SK-N-SH (cell line): Measurements from ENCODE around the gene UGDH.

Experiments
- EZH2phosphoT487 ChIP-seq: fragments of 200-600 bp; sonication (generic); IDR thresholded peaks from 2 replicates; pipeline ENCODE4 v1.6.1; 2017; ENCODE audit warnings: low read depth, mixed run types, mild to moderate bottlenecking, antibody characterized with exemption, moderate library complexity, borderline replicate concordance
- GATA2 ChIP-seq: sonication (generic); formaldehyde crosslinking; IDR thresholded peaks from 2 replicates; pipeline ENCODE4 v1.5.0; 2020; ENCODE audit warnings: mild to moderate bottlenecking, missing genetic modification reagents
- POLR2AphosphoS5 ChIP-seq: IDR thresholded peaks from 2 replicates; pipeline ENCODE4 v1.6.1; 2012; ENCODE audit warnings: low read depth, low read length
- RAD21 ChIP-seq: IDR thresholded peaks from 2 replicates; pipeline ENCODE4 v1.6.1; 2012; ENCODE audit warnings: mild to moderate bottlenecking, low read length
- RXRA ChIP-seq: IDR thresholded peaks from 2 replicates; pipeline ENCODE4 v1.4.0; 2012; ENCODE audit warnings: low read depth, mild to moderate bottlenecking, borderline replicate concordance
- SIN3A ChIP-seq: IDR thresholded peaks from 2 replicates; pipeline ENCODE4 v1.6.1; 2012; ENCODE audit warnings: low read depth, mild to moderate bottlenecking, low read length, moderate library complexity, borderline replicate concordance
- SMC3 ChIP-seq: IDR thresholded peaks from 2 replicates; pipeline ENCODE4 v1.6.1; 2012; ENCODE audit warnings: low read depth, low read length, improper control_type of control experiment
- TCF12 ChIP-seq: IDR thresholded peaks from 2 replicates; pipeline ENCODE4 v1.4.0; 2012
- YY1 ChIP-seq: IDR thresholded peaks from 2 replicates; pipeline ENCODE4 v1.4.0; 2012; ENCODE audit warnings: low read depth, mild to moderate bottlenecking
- TF ChIP-seq, protein P1 (sequence below): IDR thresholded peaks from 2 replicates; pipeline ENCODE4 v1.4.0; 2012; ENCODE audit warnings: low read depth, borderline replicate concordance
- TF ChIP-seq, protein P2 (sequence below): fragments of 200-600 bp; sonication (generic); IDR thresholded peaks from 2 replicates; pipeline ENCODE4 v1.6.1; 2017; ENCODE audit warnings: antibody characterized with exemption, mild to moderate bottlenecking, moderate library complexity

DNA sequence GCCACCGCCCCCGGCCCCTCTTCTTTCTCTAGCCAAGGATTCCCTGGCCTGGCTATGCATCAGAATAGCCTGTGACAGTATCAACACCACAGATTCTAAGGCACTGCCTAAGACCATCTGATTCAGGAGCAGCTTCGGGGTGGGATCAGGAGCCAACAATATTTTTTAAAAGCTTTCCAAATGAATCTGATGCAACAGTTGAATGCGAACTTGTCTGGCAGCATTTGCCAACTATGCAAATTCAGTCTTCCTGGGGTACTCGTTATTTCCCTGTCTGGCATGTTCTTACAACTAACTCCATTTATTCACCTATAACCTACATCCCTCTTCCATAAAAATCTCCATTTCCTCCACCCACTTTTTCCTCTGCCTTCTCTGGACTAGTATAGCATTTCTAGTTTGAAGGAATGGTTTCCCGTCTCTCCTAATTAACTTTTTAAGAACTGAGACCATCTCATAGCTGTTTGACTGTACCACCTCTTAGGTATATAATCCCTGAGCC lies 36.2 kb upstream of the UGDH start:
- TF ChIP-seq, protein P1, sequence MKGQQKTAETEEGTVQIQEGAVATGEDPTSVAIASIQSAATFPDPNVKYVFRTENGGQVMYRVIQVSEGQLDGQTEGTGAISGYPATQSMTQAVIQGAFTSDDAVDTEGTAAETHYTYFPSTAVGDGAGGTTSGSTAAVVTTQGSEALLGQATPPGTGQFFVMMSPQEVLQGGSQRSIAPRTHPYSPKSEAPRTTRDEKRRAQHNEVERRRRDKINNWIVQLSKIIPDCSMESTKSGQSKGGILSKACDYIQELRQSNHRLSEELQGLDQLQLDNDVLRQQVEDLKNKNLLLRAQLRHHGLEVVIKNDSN, result no peak
- TF ChIP-seq YY1 (no peak), EZH2phosphoT487 (no peak), SMC3 (no peak), RAD21 (no peak), POLR2AphosphoS5 (no peak), GATA2 (no peak), RXRA (no peak), TCF12 (no peak), SIN3A (no peak)
- TF ChIP-seq, protein P2, sequence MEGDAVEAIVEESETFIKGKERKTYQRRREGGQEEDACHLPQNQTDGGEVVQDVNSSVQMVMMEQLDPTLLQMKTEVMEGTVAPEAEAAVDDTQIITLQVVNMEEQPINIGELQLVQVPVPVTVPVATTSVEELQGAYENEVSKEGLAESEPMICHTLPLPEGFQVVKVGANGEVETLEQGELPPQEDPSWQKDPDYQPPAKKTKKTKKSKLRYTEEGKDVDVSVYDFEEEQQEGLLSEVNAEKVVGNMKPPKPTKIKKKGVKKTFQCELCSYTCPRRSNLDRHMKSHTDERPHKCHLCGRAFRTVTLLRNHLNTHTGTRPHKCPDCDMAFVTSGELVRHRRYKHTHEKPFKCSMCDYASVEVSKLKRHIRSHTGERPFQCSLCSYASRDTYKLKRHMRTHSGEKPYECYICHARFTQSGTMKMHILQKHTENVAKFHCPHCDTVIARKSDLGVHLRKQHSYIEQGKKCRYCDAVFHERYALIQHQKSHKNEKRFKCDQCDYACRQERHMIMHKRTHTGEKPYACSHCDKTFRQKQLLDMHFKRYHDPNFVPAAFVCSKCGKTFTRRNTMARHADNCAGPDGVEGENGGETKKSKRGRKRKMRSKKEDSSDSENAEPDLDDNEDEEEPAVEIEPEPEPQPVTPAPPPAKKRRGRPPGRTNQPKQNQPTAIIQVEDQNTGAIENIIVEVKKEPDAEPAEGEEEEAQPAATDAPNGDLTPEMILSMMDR, result no peak
